Activated gamma-delta T cell (primary cell): ENCODE measurements around the gene MC4R.

Experiments
- DNase-seq: peaks from one replicate; lab custom pipeline; 2025; lab: John Stamatoyannopoulos, UW

The MC4R gene

GRCh38 chr18:60327880-60328279, 44.7 kb downstream of the MC4R start:
- DNase-seq: no peak

- no peak for DNase-seq
Measured at GRCh38 chr18:60322591-60322990, 50.0 kb downstream of the MC4R start.
